Heart right ventricle (tissue), 16 donors: ENCODE measurements around the gene CDKN2A. TPM values are rescaled to one million over a fixed set of nuclear protein-coding genes. Genes with fewer than 3 reads are reported as not detected.

ENCODE experiments used
- ATAC-seq, 8 donors: fragments of 200-7000 bp; cut with Tn5 transposase; one replicate each; pipeline ENCODE4 v1.9.1; 2020; ENCODE audit warnings: mild to moderate bottlenecking in 8 of 8, moderate library complexity in 8 of 8, moderate number of reproducible peaks in 1 of 8
- DNase-seq, 2 donors: peaks; one replicate each; pipeline ENCODE4 v3.0.0-alpha.2; 2020
- H3K27ac ChIP-seq, 10 donors: fragments of 200-600 bp; sonication (generic) in 2 of 10; one replicate each; pipeline versions ENCODE4 v1.5.0 to v1.8.0; 2020 to 2022; ENCODE audit warnings: mild to moderate bottlenecking in 3 of 10
- H3K27me3 ChIP-seq, 7 donors: fragments of 200-600 bp; one replicate each; pipeline ENCODE4 v1.8.0; 2021 to 2022; ENCODE audit warnings: mild to moderate bottlenecking in 2 of 7
- H3K36me3 ChIP-seq, 9 donors: fragments of 200-600 bp; sonication (generic) in 1 of 9; one replicate each; pipeline versions ENCODE4 v1.5.0 to v1.8.0; 2020 to 2022; ENCODE audit warnings: mild to moderate bottlenecking in 2 of 9
- H3K4me1 ChIP-seq, 9 donors: fragments of 200-600 bp; sonication (generic) in 1 of 9; one replicate each; pipeline versions ENCODE4 v1.5.0 to v1.8.0; 2020 to 2022; ENCODE audit warnings: mild to moderate bottlenecking in 4 of 9
- H3K4me3 ChIP-seq, 10 donors: fragments of 200-600 bp; sonication (generic) in 2 of 10; one replicate each; pipeline versions ENCODE4 v1.5.0 to v1.8.0; 2020 to 2022; ENCODE audit warnings: mild to moderate bottlenecking in 7 of 10, moderate library complexity in 2 of 10
- H3K9me3 ChIP-seq, 11 donors: fragments of 200-600 bp in 10 of 11; sonication (generic) in 2 of 11; one replicate each; pipeline versions ENCODE4 v1.5.0 to v1.8.0; 2013 to 2022; ENCODE audit warnings: mild to moderate bottlenecking in 2 of 11, control low read depth in 1 of 11, moderate library complexity in 1 of 11
- CTCF ChIP-seq, 9 donors: fragments of 200-600 bp; sonication (generic) in 2 of 9; IDR thresholded peaks; one replicate each; pipeline versions ENCODE4 v1.5.0 to v1.8.0; 2021 to 2022; ENCODE audit warnings: antibody characterized with exemption in 9 of 9, mild to moderate bottlenecking in 5 of 9, moderate library complexity in 1 of 9
- WGBS, 2 donors: extraction: QIAGEN DNeasy Blood & Tissue Kit; methylation state at CpG; one replicate each; pipeline ENCODE4 v1.1.7; 2013; ENCODE audit warnings: inconsistent platforms in 1 of 2; 5-methylcytosine and 5-hydroxymethylcytosine counted together
- intact Hi-C, 10 donors: fragments of 100-400 bp; cut with DNase I; formaldehyde crosslinking; loops; one replicate each; pipeline versions ENCODE4 v1.11.1 to v1.14.2; 2022
- polyA plus RNA-seq, 2 donors: library from polyadenylated mRNA; stranded (reverse); fragments of 200-250 nt; gene quantifications; one replicate each; pipeline ENCODE4 v1.2.3, GENCODE V29; 2013
- total RNA-seq, 10 donors: library from RNA; stranded (reverse); fragmentation: NEBNext Ultra II Directional in 3 of 10; extraction: Animal tissue kit (Norgen Biotek cat#: 25700) in 3 of 10; gene quantifications; one replicate each; pipeline versions ENCODE4 v1.2.1 to v1.2.4, GENCODE V29; 2021 to 2023
- donor health status: Arrhythmogenic right ventricular cardiomyopathy.
- donor health status: ischemic (EF 13 %, LVEDD 7.1; RV severe dilation, severe dysfunction).
- donor health status: healthy with polysubstance abuse.
- donor health status: DM: no; HTN: yes; CAD: no.
- donor health status: DM: no; HTN: no; CAD: no.
- donor health status: ischemic (EF 25% LVEDD 6.9; RV normal size, moderate dysfunction).
- donor health status: ischemic (EF 25% LVEDD 5.7; RV mildly dilated, moderate dysfunction).
- donor health status: healthy.
- donor health status: DM: yes; HTN: yes; CAD: no.
- donor health status: Ischemic cardiomyopathy.
- donor health status: ischemic (EF 35%, LVEDD 5.7; RV mildly dilated, moderate dysfunction).
- donor health status: nonischemic (EF 11% LVEDD 7.7; RV severe dilation, severe dysfunction).
- donor health status: DM: yes; HTN: yes; CAD: no.
- donor health status: PGD.
- donor health status: ischemic (EF 29% LVEDD 5.4; RV normal size, mild dysfunction).
- donor health status: nonischemic (EF 23%, LVEDD 6.1; RV moderate dilation, normal function).

Gene CDKN2A
- total and polyA plus RNA-seq, 12 donors = 0.03 to 1.9 (median 0.48) TPM; not detected in 5

GRCh38 chr9:21974722-21975409 lies 19.3 kb downstream of the CDKN2A start:
- Histone ChIP-seq H3K27ac (no peak overlapping the region), H3K36me3 (no peaks in the 10 kb centered on the region), H3K4me3 (peak overlapping the region; percentile 24 to 53 (median 48)), H3K4me1 (peaks cover 9 to 33% (median 17%) of the 10 kb centered on the region in 9 donors), H3K27me3 (peaks cover 33 to 100% (median 100%) of the 10 kb centered on the region in 7 donors), H3K9me3 (no peaks in the 10 kb centered on the region)
- intact Hi-C loops = no loop called here
- TF ChIP-seq CTCF (IDR thresholded peaks at IDR 0.05) = no peak
- WGBS, 2 donors = 1% methylated on average over 51 of the region's 51 CpGs
- no peak for DNase-seq
- ATAC-seq = peak; percentile 46 to 78 (median 66)

GRCh38 chr9:21974343-21974721 lies 19.9 kb downstream of the CDKN2A start:
- Histone ChIP-seq H3K27ac (no peak overlapping the region), H3K4me1 (peaks cover 9 to 33% (median 17%) of the 10 kb centered on the region in 9 donors), H3K9me3 (no peaks in the 10 kb centered on the region), H3K36me3 (no peaks in the 10 kb centered on the region), H3K4me3 (peak overlapping the region; percentile 24 to 53 (median 48)), H3K27me3 (peaks cover 36 to 100% (median 100%) of the 10 kb centered on the region in 7 donors)
- ATAC-seq = no peak
- no peak for DNase-seq
- intact Hi-C loops = no loop called here
- no peak for TF ChIP-seq CTCF (IDR thresholded peaks at IDR 0.05)
- 2% methylated on average over 21 of the region's 21 CpGs for WGBS, 2 donors

GRCh38 chr9:21972361-21972760 lies 21.8 kb downstream of the CDKN2A start:
- DNase-seq (no peak), ATAC-seq (no peak)
- Histone ChIP-seq H3K27ac (no peak overlapping the region), H3K4me1 (peaks cover 13 to 46% (median 21%) of the 10 kb centered on the region in 9 donors), H3K36me3 (no peaks in the 10 kb centered on the region), H3K27me3 (peaks cover 56 to 100% (median 100%) of the 10 kb centered on the region in 7 donors), H3K9me3 (no peaks in the 10 kb centered on the region), H3K4me3 (no peak overlapping the region)
- no peak for TF ChIP-seq CTCF (IDR thresholded peaks at IDR 0.05)
- intact Hi-C loops = no loop called here

GRCh38 chr9:21970800-21971640 lies 23.2 kb downstream of the CDKN2A start:
- Histone ChIP-seq H3K9me3 (no peaks in the 10 kb centered on the region), H3K4me3 (no peak overlapping the region), H3K27me3 (peaks cover 64 to 100% (median 100%) of the 10 kb centered on the region in 7 donors), H3K36me3 (no peaks in the 10 kb centered on the region), H3K27ac (no peak overlapping the region), H3K4me1 (peaks cover 13 to 46% (median 21%) of the 10 kb centered on the region in 9 donors)
- ATAC-seq (no peak), DNase-seq (no peak)
- intact Hi-C loops = no loop called here
- TF ChIP-seq CTCF (IDR thresholded peaks at IDR 0.05) = no peak
- WGBS, 2 donors = 1 to 11% methylated on average over 45 of the region's 45 CpGs
